Loucy (cell line): ENCODE results near the gene CD36.

Experiments
- CTCF ChIP-seq: fragments of 200-600 bp; sonication (generic); conservative IDR thresholded peaks from 2 replicates; pipeline ENCODE4 v1.5.1; 2014; ENCODE audit warnings: mild to moderate bottlenecking, antibody characterized with exemption, low read length
- EZH2phosphoT487 ChIP-seq: fragments of 200-600 bp; IDR thresholded peaks from 2 replicates; pipeline ENCODE4 v1.6.1; 2018; ENCODE audit warnings: antibody characterized with exemption, mild to moderate bottlenecking, moderate library complexity, borderline replicate concordance

- TF ChIP-seq EZH2phosphoT487 (no peak), CTCF (no peak)
These were observed 26.7 kb upstream of the CD36 start for GRCh38 chr7:80611779-80612178.
